ENCODE results near the gene ESYT1. TPM values are rescaled to one million over a fixed set of nuclear protein-coding genes. Genes with fewer than 3 reads are reported as not detected.

Gene ESYT1
- 10 to 100 TPM; 13.4 to 54.6 (median 44.2) TPM for total RNA-seq

DNA sequence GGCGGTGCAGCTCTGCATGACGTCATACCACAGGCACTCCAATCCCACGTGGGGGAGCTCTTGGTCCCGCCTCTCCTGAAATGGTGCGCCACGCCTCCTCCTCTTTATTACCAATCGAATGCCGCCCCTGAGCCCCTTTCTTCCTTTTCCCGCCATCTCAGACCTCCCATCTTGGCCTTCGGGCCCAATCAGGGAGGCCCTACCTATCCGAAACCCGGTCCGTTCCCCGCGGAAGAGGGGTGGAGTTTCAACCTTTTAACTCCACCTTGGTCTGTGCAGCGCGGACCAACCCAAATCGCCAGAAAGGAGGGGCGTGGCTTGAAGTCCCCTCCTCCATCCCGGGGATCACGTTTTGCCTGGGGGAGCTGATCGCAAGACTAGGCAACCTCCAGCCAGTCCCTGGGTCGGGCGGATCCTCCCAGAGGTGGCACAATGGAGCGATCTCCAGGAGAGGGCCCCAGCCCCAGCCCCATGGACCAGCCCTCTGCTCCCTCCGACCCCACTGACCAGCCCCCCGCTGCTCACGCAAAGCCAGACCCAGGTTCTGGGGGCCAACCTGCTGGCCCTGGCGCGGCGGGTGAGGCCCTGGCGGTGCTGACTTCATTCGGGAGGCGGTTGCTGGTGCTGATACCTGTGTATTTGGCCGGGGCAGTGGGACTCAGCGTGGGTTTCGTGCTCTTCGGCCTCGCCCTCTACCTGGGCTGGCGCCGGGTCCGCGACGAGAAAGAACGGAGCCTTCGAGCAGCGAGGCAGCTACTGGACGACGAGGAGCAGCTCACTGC, at the start of gene ESYT1:
ESYT1 (plus strand) TSS at position 380 of the 782 bp plus-strand sequence; CDS start at position 433, 53 bp downstream.
- peak; percentile 84 to 96 (median 93) for ATAC-seq (replicated peaks in 6 of 8)
- WGBS, 10 experiments = 0 to 4% (median 0%) methylated on average over 1 to 15 of the region's 49 CpGs; no CpG with 5 or more reads in 1 of the 10 experiments

GRCh38 chr12:56078427-56078826, 49.6 kb upstream of the ESYT1 start:
- Histone ChIP-seq H3K27ac (no peak overlapping the region), H3K4me1 (replicated peaks in 1 of 2) (peaks cover 4% of the 10 kb centered on the region in 2 donors), H3K4me3 (no peak overlapping the region)
- in situ Hi-C loops (cut with MboI; ENCODE audit: low pct_unique_long_range_greater_than_20kb in 2 of 9, low sequenced_read_pairs in 9 of 9, unreplicated experiment in 9 of 9) = no loop called here
- 100% methylated on average over 1 of the region's 1 CpG; no CpG with 5 or more reads in 6 of the 10 experiments for WGBS, 10 experiments
- no peak for ATAC-seq (replicated peaks in 6 of 8)

More for the DNA sequence above, at the start of gene ESYT1:
- H3K4me1 ChIP-seq (replicated peaks in 1 of 2) = peaks cover 9 to 23% of the 10 kb centered on the region in 2 donors
- H3K4me3 ChIP-seq = peak within 1 kb of the TSS; percentile 55 to 73 (median 61)
- peak within 1 kb of the TSS; percentile 50 to 55 for H3K27ac ChIP-seq
- in situ Hi-C loops (cut with MboI; ENCODE audit: low pct_unique_long_range_greater_than_20kb in 2 of 9, low sequenced_read_pairs in 9 of 9, unreplicated experiment in 9 of 9) = loop anchor here in 1 of 9 experiments (10.0 kb wide), 1 partner anchor 337 kb away; the partner anchor contains the start of gene SPRYD4

DNA sequence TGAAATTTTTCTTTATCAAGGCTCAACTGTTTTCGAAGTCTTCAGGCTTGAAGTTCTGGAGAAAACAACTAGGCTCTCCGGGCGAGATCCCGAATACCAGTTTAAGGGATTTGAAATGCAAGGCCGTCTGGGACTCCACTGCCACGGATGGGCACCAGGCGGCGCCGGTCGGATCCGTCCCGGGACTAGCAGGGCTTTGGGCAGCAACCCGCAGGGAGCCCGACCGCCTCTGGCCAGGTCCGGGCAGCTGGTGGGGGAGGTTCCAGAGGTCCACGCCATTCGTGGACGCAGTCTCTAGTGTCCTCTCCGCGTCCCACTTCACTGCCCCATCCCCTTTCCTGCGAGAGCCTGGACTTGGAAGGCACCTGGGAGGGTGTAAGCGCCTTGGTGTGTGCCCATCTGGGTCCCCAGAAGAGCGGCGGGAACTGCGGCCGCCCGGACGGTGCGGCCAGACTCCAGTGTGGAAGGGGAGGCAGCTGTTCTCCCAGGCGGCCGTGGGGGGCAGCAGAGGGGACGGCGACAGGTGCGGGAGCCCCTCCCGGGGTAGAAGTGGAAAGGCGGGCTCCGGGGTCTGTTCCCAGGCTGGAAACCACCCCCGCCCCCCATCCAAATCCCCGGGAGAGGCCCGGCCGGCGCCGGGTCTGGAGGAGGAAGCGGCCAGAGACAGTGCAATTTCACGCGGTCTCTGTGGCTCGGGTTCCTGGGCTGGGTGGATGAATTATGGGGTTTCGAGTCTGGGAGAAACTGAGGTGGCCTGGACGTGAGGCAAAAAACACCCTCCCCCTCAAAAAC, 48.9 kb upstream of the ESYT1 start:
- peak overlapping the region; percentile 20 to 43 (median 38) for H3K4me3 ChIP-seq
- peaks cover 4% of the 10 kb centered on the region in 2 donors for H3K4me1 ChIP-seq (replicated peaks in 1 of 2)
- WGBS, 10 experiments = 3 to 20% (median 5%) methylated on average over 2 to 12 of the region's 50 CpGs; no CpG with 5 or more reads in 3 of the 10 experiments
- ATAC-seq (replicated peaks in 6 of 8) = peak; percentile 77 to 88 (median 81)
- in situ Hi-C loops (cut with MboI; ENCODE audit: low pct_unique_long_range_greater_than_20kb in 2 of 9, low sequenced_read_pairs in 9 of 9, unreplicated experiment in 9 of 9) = no loop called here
- H3K27ac ChIP-seq = no peak overlapping the region

GRCh38 chr12:56079723-56080555, 48.1 kb upstream of the ESYT1 start, which contains the start of gene ERBB3:
TSS of gene ERBB3 (plus strand) at chr12:56080165. CDS start at chr12:56080301, 136 bp downstream.
- 0 to 2% (median 0%) methylated on average over 3 to 31 of the region's 59 CpGs; no CpG with 5 or more reads in 5 of the 10 experiments for WGBS, 10 experiments
- H3K4me1 ChIP-seq (replicated peaks in 1 of 2) = peaks cover 4% of the 10 kb centered on the region in 2 donors
- H3K4me3 ChIP-seq = peak within 1 kb of the TSS; percentile 20 to 43 (median 38)
- peak; percentile 78 to 88 (median 86) for ATAC-seq (replicated peaks in 6 of 8)
- H3K27ac ChIP-seq = no peak within 1 kb of the TSS
- in situ Hi-C loops (cut with MboI; ENCODE audit: low pct_unique_long_range_greater_than_20kb in 2 of 9, low sequenced_read_pairs in 9 of 9, unreplicated experiment in 9 of 9) = no loop called here

DNA sequence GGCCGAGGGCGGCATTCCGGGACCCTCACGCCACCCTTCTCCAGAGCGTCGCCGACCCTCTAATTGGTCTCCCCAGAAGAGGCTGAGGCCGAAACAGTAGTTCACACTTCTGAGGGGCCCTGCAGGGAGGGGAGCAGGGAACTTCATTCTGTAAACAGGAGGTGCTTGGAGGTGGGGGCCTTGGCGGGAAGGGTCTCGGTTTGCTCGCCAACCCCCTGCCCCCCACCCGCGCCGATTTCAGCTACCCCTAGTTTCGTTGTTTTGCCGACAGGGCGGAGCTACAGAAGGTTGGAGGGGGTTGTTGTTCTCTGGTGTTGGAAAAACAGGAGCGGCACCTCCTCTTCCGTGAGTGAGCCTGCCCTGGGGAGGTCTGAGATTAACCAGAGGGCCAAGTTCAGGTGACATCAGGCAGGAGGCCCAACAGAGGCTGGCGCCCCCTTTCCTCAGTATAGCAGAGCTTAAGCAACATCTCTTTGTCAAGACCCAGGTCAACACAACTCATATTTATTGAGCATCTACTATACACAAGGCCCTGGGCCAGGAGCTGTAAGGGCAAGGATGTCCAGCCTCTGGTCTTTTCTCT, 47.4 kb upstream of the ESYT1 start:
- Histone ChIP-seq H3K4me3 (peak overlapping the region in 4 of 5 donors; percentile 34 to 43 (median 38)), H3K4me1 (replicated peaks in 1 of 2) (peaks cover 4% of the 10 kb centered on the region in 2 donors), H3K27ac (no peak overlapping the region)
- 0 to 80% (median 30%) methylated on average over 1 to 9 of the region's 20 CpGs; no CpG with 5 or more reads in 5 of the 10 experiments for WGBS, 10 experiments
- in situ Hi-C loops (cut with MboI; ENCODE audit: low pct_unique_long_range_greater_than_20kb in 2 of 9, low sequenced_read_pairs in 9 of 9, unreplicated experiment in 9 of 9) = no loop called here
- no peak for ATAC-seq (replicated peaks in 6 of 8)

- peaks cover 4% of the 10 kb centered on the region in 2 donors for H3K4me1 ChIP-seq (replicated peaks in 1 of 2)
- H3K27ac ChIP-seq = no peak overlapping the region
- in situ Hi-C loops (cut with MboI; ENCODE audit: low pct_unique_long_range_greater_than_20kb in 2 of 9, low sequenced_read_pairs in 9 of 9, unreplicated experiment in 9 of 9) = no loop called here
- no peak for ATAC-seq (replicated peaks in 6 of 8)
- H3K4me3 ChIP-seq = no peak overlapping the region
- 45 to 85% (median 80%) methylated on average over 1 to 2 of the region's 6 CpGs; no CpG with 5 or more reads in 7 of the 10 experiments for WGBS, 10 experiments
These were observed 46.4 kb upstream of the ESYT1 start for GRCh38 chr12:56081393-56082347.

GRCh38 chr12:56082382-56082781, 45.7 kb upstream of the ESYT1 start:
- H3K4me1 ChIP-seq (replicated peaks in 1 of 2) = peaks cover 4% of the 10 kb centered on the region in 2 donors
- 80 to 83% methylated on average over 1 of the region's 2 CpGs; no CpG with 5 or more reads in 8 of the 10 experiments for WGBS, 10 experiments
- H3K4me3 ChIP-seq = no peak overlapping the region
- no peak for ATAC-seq (replicated peaks in 6 of 8)
- in situ Hi-C loops (cut with MboI; ENCODE audit: low pct_unique_long_range_greater_than_20kb in 2 of 9, low sequenced_read_pairs in 9 of 9, unreplicated experiment in 9 of 9) = no loop called here
- no peak overlapping the region for H3K27ac ChIP-seq

DNA sequence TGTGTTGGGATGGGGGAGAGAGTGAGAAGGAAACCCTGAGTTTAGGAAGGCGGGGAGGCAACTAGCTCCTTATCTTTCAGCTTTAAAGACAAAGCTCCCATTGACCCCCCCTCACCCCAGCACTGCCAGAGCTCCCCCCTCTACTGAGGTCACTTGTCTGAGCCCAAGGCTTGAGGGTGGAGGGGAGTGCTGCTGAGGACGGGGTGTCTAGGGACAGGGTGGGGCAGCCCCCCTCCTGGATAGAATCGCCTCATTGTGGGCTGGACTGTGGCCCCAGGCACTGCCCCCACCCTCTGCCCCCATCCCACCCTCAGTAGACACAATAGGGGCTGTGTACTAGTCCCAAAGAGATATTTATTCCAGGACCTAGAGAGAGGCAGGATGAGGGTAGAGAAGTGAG, 45.1 kb upstream of the ESYT1 start:
- Histone ChIP-seq H3K4me3 (no peak overlapping the region), H3K4me1 (replicated peaks in 1 of 2) (peaks cover 4% of the 10 kb centered on the region in 2 donors), H3K27ac (no peak overlapping the region)
- no peak for ATAC-seq (replicated peaks in 6 of 8)
- in situ Hi-C loops (cut with MboI; ENCODE audit: low pct_unique_long_range_greater_than_20kb in 2 of 9, low sequenced_read_pairs in 9 of 9, unreplicated experiment in 9 of 9) = no loop called here
- 0% methylated on average over 1 of the region's 3 CpGs; no CpG with 5 or more reads in 9 of the 10 experiments for WGBS, 10 experiments

- WGBS, 10 experiments = 55 to 97% (median 82%) methylated on average over 2 to 10 of the region's 15 CpGs; no CpG with 5 or more reads in 2 of the 10 experiments
- ATAC-seq (replicated peaks in 6 of 8) = no peak
- H3K4me3 ChIP-seq = no peak overlapping the region
- H3K27ac ChIP-seq = no peak overlapping the region
- in situ Hi-C loops (cut with MboI; ENCODE audit: low pct_unique_long_range_greater_than_20kb in 2 of 9, low sequenced_read_pairs in 9 of 9, unreplicated experiment in 9 of 9) = no loop called here
- peaks cover 4% of the 10 kb centered on the region in 2 donors for H3K4me1 ChIP-seq (replicated peaks in 1 of 2)
These were observed 43.0 kb upstream of the ESYT1 start for GRCh38 chr12:56084958-56085543.

DNA sequence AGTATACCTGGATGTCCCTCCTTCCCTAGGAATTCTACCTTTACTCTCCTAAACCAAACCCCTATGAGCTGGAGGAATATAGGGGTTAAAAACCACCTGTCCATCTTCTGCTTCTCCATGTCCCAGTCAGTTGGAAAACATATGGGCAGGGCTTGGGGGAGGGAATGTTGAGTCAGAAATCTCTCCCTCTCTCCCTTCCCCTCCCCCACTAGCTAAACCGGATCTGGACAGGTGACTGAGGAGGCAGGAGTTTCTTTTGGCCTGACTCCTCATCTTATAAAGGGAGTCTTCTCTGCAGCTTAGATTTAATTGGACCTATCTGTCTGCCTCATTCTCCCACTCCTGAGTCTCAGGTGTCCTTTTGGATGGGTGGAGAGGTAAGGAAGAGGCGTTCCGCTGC, 42.0 kb upstream of the ESYT1 start:
- H3K4me3 ChIP-seq = no peak overlapping the region
- H3K4me1 ChIP-seq (replicated peaks in 1 of 2) = no peaks in the 10 kb centered on the region
- no peak for ATAC-seq (replicated peaks in 6 of 8)
- no peak overlapping the region for H3K27ac ChIP-seq
- in situ Hi-C loops (cut with MboI; ENCODE audit: low pct_unique_long_range_greater_than_20kb in 2 of 9, low sequenced_read_pairs in 9 of 9, unreplicated experiment in 9 of 9) = no loop called here
- WGBS, 10 experiments = 67 to 100% (median 86%) methylated on average over 1 to 3 of the region's 3 CpGs; no CpG with 5 or more reads in 6 of the 10 experiments

GRCh38 chr12:56086608-56087007, 41.5 kb upstream of the ESYT1 start:
- Histone ChIP-seq H3K4me3 (no peak overlapping the region), H3K4me1 (replicated peaks in 1 of 2) (no peaks in the 10 kb centered on the region), H3K27ac (no peak overlapping the region)
- 60 to 100% (median 83%) methylated on average over 1 to 4 of the region's 6 CpGs; no CpG with 5 or more reads in 3 of the 10 experiments for WGBS, 10 experiments
- in situ Hi-C loops (cut with MboI; ENCODE audit: low pct_unique_long_range_greater_than_20kb in 2 of 9, low sequenced_read_pairs in 9 of 9, unreplicated experiment in 9 of 9) = no loop called here
- no peak for ATAC-seq (replicated peaks in 6 of 8)
